ENCODE data around the gene ACOT2. TPM values are rescaled to one million over a fixed set of nuclear protein-coding genes. Genes with fewer than 3 reads are reported as not detected.
"Not testable (repeated sequence)": the region's sequence is repeated elsewhere in the genome, so short reads cannot be mapped to it uniquely, and the experiment has no call there.

ACOT2 gene
- total RNA-seq (100 to 1,000 TPM in 2 of 9 donors, 10 to 100 TPM in 7; 48.5 to 310 (median 84.4) TPM), polyA plus RNA-seq (10 to 100 TPM; 26.0 to 64.5 (median 45.5) TPM)
- long read RNA-seq, donor 1, transcript ACOT2-201 (3 exons, 1,774 nt) = major isoform, 13 of 13 reads
- long read RNA-seq, donor 1, partial matches to known transcripts = 0 of 13 reads
- long read RNA-seq, donor 1, other reads (novel, unspliced or antisense) = 0 of 13 reads
- long read RNA-seq, donor 2, transcript ACOT2-201 (3 exons, 1,774 nt) = major isoform, 14 of 19 reads
- long read RNA-seq, donor 2, partial matches to known transcripts = 5 of 19 reads
- long read RNA-seq, donor 2, other reads (novel, unspliced or antisense) = 0 of 19 reads
- long read RNA-seq, donor 3, transcript ACOT2-201 (3 exons, 1,774 nt) = major isoform, 13 of 25 reads
- long read RNA-seq, donor 3, partial matches to known transcripts = 12 of 25 reads
- long read RNA-seq, donor 3, other reads (novel, unspliced or antisense) = 0 of 25 reads
- long read RNA-seq, donor 4, transcript ACOT2-201 (3 exons, 1,774 nt) = major isoform, 27 of 33 reads
- long read RNA-seq, donor 4, partial matches to known transcripts = 3 of 33 reads
- long read RNA-seq, donor 4, other reads (novel, unspliced or antisense) = 3 of 33 reads
- long read RNA-seq, donor 5, transcript ACOT2-201 (3 exons, 1,774 nt) = major isoform, 192 of 219 reads
- long read RNA-seq, donor 5, partial matches to known transcripts = 8 of 219 reads
- long read RNA-seq, donor 5, other reads (novel, unspliced or antisense) = 19 of 219 reads
- long read RNA-seq, donor 6, transcript ACOT2-201 (3 exons, 1,774 nt) = major isoform, 38 of 46 reads
- long read RNA-seq, donor 6, partial matches to known transcripts = 3 of 46 reads
- long read RNA-seq, donor 6, other reads (novel, unspliced or antisense) = 5 of 46 reads
- long read RNA-seq, donor 7, transcript ACOT2-201 (3 exons, 1,774 nt) = major isoform, 13 of 13 reads
- long read RNA-seq, donor 7, partial matches to known transcripts = 0 of 13 reads
- long read RNA-seq, donor 7, other reads (novel, unspliced or antisense) = 0 of 13 reads
- long read RNA-seq, donor 8, transcript ACOT2-201 (3 exons, 1,774 nt) = major isoform, 41 of 48 reads
- long read RNA-seq, donor 8, partial matches to known transcripts = 7 of 48 reads
- long read RNA-seq, donor 8, other reads (novel, unspliced or antisense) = 0 of 48 reads
- long read RNA-seq, donor 9, transcript ACOT2-201 (3 exons, 1,774 nt) = major isoform, 15 of 20 reads
- long read RNA-seq, donor 9, partial matches to known transcripts = 5 of 20 reads
- long read RNA-seq, donor 9, other reads (novel, unspliced or antisense) = 0 of 20 reads
- long read RNA-seq, donor 10, transcript ACOT2-201 (3 exons, 1,774 nt) = major isoform, 7 of 7 reads
- long read RNA-seq, donor 10, partial matches to known transcripts = 0 of 7 reads
- long read RNA-seq, donor 10, other reads (novel, unspliced or antisense) = 0 of 7 reads

- Histone ChIP-seq H3K4me3 (peak within 1 kb of the TSS in 3 of 4 donors; percentile 57 to 67 (median 62)), H3K4me1 (replicated peaks in 1 of 2) (peaks cover 11 to 22% of the 10 kb centered on the region in 2 donors), H3K27ac (peak within 1 kb of the TSS in 4 of 5 donors; percentile 88 to 95 (median 94))
- not testable (repeated sequence) for H3K36me3 ChIP-seq (replicated peaks in 1 of 2); H3K27me3 ChIP-seq; H3K9me3 ChIP-seq (replicated peaks in 1 of 3)
- peak; percentile 57 to 67 for TF ChIP-seq POLR2A (IDR thresholded peaks at IDR 0.05)
- peak in 1 of 6 experiments; percentile 25 for TF ChIP-seq CTCF (IDR thresholded peaks at IDR 0.05)
- intact Hi-C loops (cut with DNase I) = loop anchor here in 1 of 2 donors (10.0 kb wide), 1 partner anchor 65 kb away; no protein-coding TSS in a partner anchor
- peak; percentile 71 to 90 (median 85) for DNase-seq
- WGBS, 4 donors = 0 to 3% (median 1%) methylated on average over 4 to 67 of the region's 83 CpGs
Observed at GRCh38 chr14:73569185-73569958, at the start of gene ACOT2. Gene ACOT2, plus strand, starts transcription at chr14:73569213. Its CDS starts 28 bp downstream, at chr14:73569241.

GRCh38 chr14:73521229-73521628, 47.8 kb upstream of the ACOT2 start:
- Histone ChIP-seq H3K9me3 (replicated peaks in 1 of 3) (no peaks in the 10 kb centered on the region), H3K4me3 (no peak overlapping the region), H3K27me3 (no peaks in the 10 kb centered on the region), H3K4me1 (replicated peaks in 1 of 2) (peaks cover 3% of the 10 kb centered on the region in 2 donors), H3K27ac (no peak overlapping the region), H3K36me3 (replicated peaks in 1 of 2) (no peaks in the 10 kb centered on the region)
- intact Hi-C loops (cut with DNase I) = no loop called here
- DNase-seq = no peak
- WGBS, 4 donors = 66 to 93% (median 91%) methylated on average over 4 of the region's 4 CpGs
- no peak for TF ChIP-seq POLR2A (IDR thresholded peaks at IDR 0.05)
- TF ChIP-seq CTCF (IDR thresholded peaks at IDR 0.05) = no peak

- intact Hi-C loops (cut with DNase I) = no loop called here
- no peaks in the 10 kb centered on the region for H3K36me3 ChIP-seq (replicated peaks in 1 of 2)
- no peaks in the 10 kb centered on the region for H3K27me3 ChIP-seq
- TF ChIP-seq CTCF (IDR thresholded peaks at IDR 0.05) (no peak), POLR2A (IDR thresholded peaks at IDR 0.05) (no peak)
- H3K9me3 ChIP-seq (replicated peaks in 1 of 3) = no peaks in the 10 kb centered on the region
- H3K4me1 ChIP-seq (replicated peaks in 1 of 2) = peaks cover 12 to 13% of the 10 kb centered on the region in 2 donors
- H3K27ac ChIP-seq = no peak overlapping the region
- DNase-seq = peak in 1 of 7 donors; percentile 4
- H3K4me3 ChIP-seq = no peak overlapping the region
- WGBS, 4 donors = 57 to 74% (median 66%) methylated on average over 4 of the region's 4 CpGs
Observed at GRCh38 chr14:73524493-73524892, 44.5 kb upstream of the ACOT2 start.

Data from adrenal gland (tissue), 19 donors.